Measurements from ENCODE around the gene C12orf57.

Gene C12orf57

DNA sequence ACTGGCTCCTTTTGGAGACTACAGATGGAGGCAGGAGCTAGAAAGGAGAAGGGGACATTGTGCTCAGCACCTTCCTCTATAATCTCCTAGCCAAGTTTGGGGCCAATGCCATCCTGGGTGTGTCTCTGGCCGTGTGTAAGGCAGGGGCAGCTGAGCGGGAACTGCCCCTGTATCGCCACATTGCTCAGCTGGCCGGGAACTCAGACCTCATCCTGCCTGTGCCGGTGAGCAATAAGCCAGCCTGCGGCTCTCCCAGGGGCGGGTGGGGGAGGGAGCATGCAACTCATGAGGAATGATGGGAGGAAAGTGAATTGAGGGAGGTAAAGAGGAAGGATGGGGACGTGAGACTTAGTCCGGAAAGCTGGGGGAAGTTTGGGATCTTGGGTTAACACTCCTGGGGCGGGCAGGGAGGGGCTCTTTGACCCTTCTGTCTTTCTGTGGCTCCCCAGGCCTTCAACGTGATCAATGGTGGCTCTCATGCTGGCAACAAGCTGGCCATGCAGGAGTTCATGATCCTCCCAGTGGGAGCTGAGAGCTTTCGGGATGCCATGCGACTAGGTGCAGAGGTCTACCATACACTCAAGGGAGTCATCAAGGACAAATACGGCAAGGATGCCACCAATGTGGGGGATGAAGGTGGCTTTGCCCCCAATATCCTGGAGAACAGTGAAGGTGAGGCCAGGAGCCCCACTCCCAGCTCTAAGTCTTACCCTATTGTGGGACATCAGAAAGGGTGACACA, 26.2 kb upstream of the C12orf57 start:
- TF ChIP-seq EZH2 (optimal IDR thresholded peaks at IDR 0.05; ENCODE audit: low read depth, low read length) (no peak), EZH2phosphoT487 (IDR thresholded peaks at IDR 0.05; ENCODE audit: low read length) (no peak), CTCF (IDR thresholded peaks at IDR 0.05; ENCODE audit: low read length) (no peak)
- peak overlapping the region; percentile 19; the same call in 1 of the 2 replicates for H3K27ac ChIP-seq (ENCODE audit: low read length)
- no peaks in the 10 kb centered on the region for H3K9me2 ChIP-seq (replicated peaks; ENCODE audit: insufficient read depth, low read length)
- H3K4me3 ChIP-seq (ENCODE audit: low read length): no peak overlapping the region
- peaks cover 10% of the 10 kb centered on the region; the same call in 1 of the 2 replicates for H3K36me3 ChIP-seq (replicated peaks; ENCODE audit: insufficient read depth, low read length)
- H3F3A ChIP-seq (ENCODE audit: insufficient read depth, low read length): peaks cover 48% of the 10 kb centered on the region
- H3K27me3 ChIP-seq (replicated peaks; ENCODE audit: insufficient read depth, low read length): no peaks in the 10 kb centered on the region
- peaks cover 54% of the 10 kb centered on the region for H3K79me2 ChIP-seq (ENCODE audit: low read length)
- H3K9ac ChIP-seq (ENCODE audit: low read length): no peak overlapping the region
- H3K4me2 ChIP-seq (ENCODE audit: low read depth, low read length): no peak overlapping the region
- peaks cover 57% of the 10 kb centered on the region for H3K4me1 ChIP-seq (ENCODE audit: low read length)
- H2AFZ ChIP-seq (ENCODE audit: low read length): no peak overlapping the region
- no peak for DNase-seq
- no peaks in the 10 kb centered on the region for H3K9me3 ChIP-seq (replicated peaks; ENCODE audit: insufficient read depth, low read length)
- H4K20me1 ChIP-seq (ENCODE audit: insufficient read depth, low read length): no peaks in the 10 kb centered on the region

DNA sequence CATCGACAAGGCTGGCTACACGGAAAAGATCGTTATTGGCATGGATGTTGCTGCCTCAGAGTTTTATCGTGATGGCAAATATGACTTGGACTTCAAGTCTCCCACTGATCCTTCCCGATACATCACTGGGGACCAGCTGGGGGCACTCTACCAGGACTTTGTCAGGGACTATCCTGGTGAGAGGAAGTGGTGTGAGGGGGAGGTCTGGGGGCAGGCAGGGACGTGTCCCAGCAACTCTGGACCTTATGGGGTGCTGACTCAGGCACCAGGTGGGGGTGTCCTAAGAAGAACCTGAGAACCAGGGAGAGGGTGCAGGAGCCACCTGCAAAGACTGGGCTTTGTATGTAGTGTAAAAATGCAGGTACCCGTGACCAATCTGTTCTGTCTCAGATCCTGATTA, 24.2 kb upstream of the C12orf57 start:
- no peaks in the 10 kb centered on the region for H4K20me1 ChIP-seq (ENCODE audit: insufficient read depth, low read length)
- H3K9me2 ChIP-seq (replicated peaks; ENCODE audit: insufficient read depth, low read length): no peaks in the 10 kb centered on the region
- peak overlapping the region; percentile 92 for H3K27ac ChIP-seq (ENCODE audit: low read length)
- H3K4me1 ChIP-seq (ENCODE audit: low read length): peaks cover 75% of the 10 kb centered on the region
- H3F3A ChIP-seq (ENCODE audit: insufficient read depth, low read length): peaks cover 66% of the 10 kb centered on the region
- H2AFZ ChIP-seq (ENCODE audit: low read length): no peak overlapping the region
- DNase-seq: peak; percentile 55
- TF ChIP-seq CTCF (IDR thresholded peaks at IDR 0.05; ENCODE audit: low read length): peak; percentile 37
- TF ChIP-seq EZH2 (optimal IDR thresholded peaks at IDR 0.05; ENCODE audit: low read depth, low read length): no peak
- no peak for TF ChIP-seq EZH2phosphoT487 (IDR thresholded peaks at IDR 0.05; ENCODE audit: low read length)
- H3K36me3 ChIP-seq (replicated peaks; ENCODE audit: insufficient read depth, low read length): peaks cover 10% of the 10 kb centered on the region; the same call in 1 of the 2 replicates
- no peaks in the 10 kb centered on the region for H3K27me3 ChIP-seq (replicated peaks; ENCODE audit: insufficient read depth, low read length)
- no peaks in the 10 kb centered on the region for H3K9me3 ChIP-seq (replicated peaks; ENCODE audit: insufficient read depth, low read length)
- peak overlapping the region; percentile 9; the same call in 1 of the 2 replicates for H3K4me2 ChIP-seq (ENCODE audit: low read depth, low read length)
- peaks cover 58% of the 10 kb centered on the region for H3K79me2 ChIP-seq (ENCODE audit: low read length)
- H3K9ac ChIP-seq (ENCODE audit: low read length): peak overlapping the region; percentile 10; the same call in 1 of the 2 replicates
- H3K4me3 ChIP-seq (ENCODE audit: low read length): no peak overlapping the region

DNA sequence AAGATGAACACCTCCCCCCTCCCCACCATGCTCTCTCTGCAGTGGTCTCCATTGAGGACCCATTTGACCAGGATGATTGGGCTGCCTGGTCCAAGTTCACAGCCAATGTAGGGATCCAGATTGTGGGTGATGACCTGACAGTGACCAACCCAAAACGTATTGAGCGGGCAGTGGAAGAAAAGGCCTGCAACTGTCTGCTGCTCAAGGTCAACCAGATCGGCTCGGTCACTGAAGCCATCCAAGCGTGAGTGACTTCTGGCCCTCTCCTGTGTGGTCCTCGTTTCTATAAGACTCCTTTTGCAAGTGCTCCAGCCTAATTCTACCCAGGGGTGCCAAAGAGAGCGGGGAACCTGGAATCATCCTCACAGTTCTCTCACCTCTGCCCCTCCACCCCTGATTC, 22.3 kb upstream of the C12orf57 start:
- no peaks in the 10 kb centered on the region for H3K9me2 ChIP-seq (replicated peaks; ENCODE audit: insufficient read depth, low read length)
- peaks cover 6% of the 10 kb centered on the region; the same call in 1 of the 2 replicates for H3K36me3 ChIP-seq (replicated peaks; ENCODE audit: insufficient read depth, low read length)
- H3K9ac ChIP-seq (ENCODE audit: low read length): peak overlapping the region; percentile 23; the same call in 1 of the 2 replicates
- H3F3A ChIP-seq (ENCODE audit: insufficient read depth, low read length): peaks cover 64% of the 10 kb centered on the region
- DNase-seq: no peak
- TF ChIP-seq EZH2 (optimal IDR thresholded peaks at IDR 0.05; ENCODE audit: low read depth, low read length) (no peak), CTCF (IDR thresholded peaks at IDR 0.05; ENCODE audit: low read length) (no peak), EZH2phosphoT487 (IDR thresholded peaks at IDR 0.05; ENCODE audit: low read length) (no peak)
- H3K27ac ChIP-seq (ENCODE audit: low read length): peak overlapping the region; percentile 92
- no peak overlapping the region for H2AFZ ChIP-seq (ENCODE audit: low read length)
- peak overlapping the region; percentile 76; the same call in 1 of the 2 replicates for H3K4me2 ChIP-seq (ENCODE audit: low read depth, low read length)
- no peaks in the 10 kb centered on the region for H3K9me3 ChIP-seq (replicated peaks; ENCODE audit: insufficient read depth, low read length)
- H4K20me1 ChIP-seq (ENCODE audit: insufficient read depth, low read length): no peaks in the 10 kb centered on the region
- H3K27me3 ChIP-seq (replicated peaks; ENCODE audit: insufficient read depth, low read length): no peaks in the 10 kb centered on the region
- H3K79me2 ChIP-seq (ENCODE audit: low read length): peaks cover 41% of the 10 kb centered on the region
- peaks cover 80% of the 10 kb centered on the region for H3K4me1 ChIP-seq (ENCODE audit: low read length)
- no peak overlapping the region for H3K4me3 ChIP-seq (ENCODE audit: low read length)
